ENCODE results near the gene OXGR1. TPM values are rescaled to one million over a fixed set of nuclear protein-coding genes. Genes with fewer than 3 reads are reported as not detected.
A peak's percentile ranks its signal among the peaks of the same experiment; 100 is the strongest.
"Not testable (repeated sequence)": the region's sequence is repeated elsewhere in the genome, so short reads cannot be mapped to it uniquely, and the experiment has no call there.

OXGR1 gene
- polyA plus RNA-seq, 4 donors, result 3.6 to 4.8 (median 4.3) TPM

- no peak for DNase-seq (ENCODE audit: low read depth in 4 of 4, low spot score in 3 of 4)
Measured at GRCh38 chr13:97008643-97009042, 14.4 kb upstream of the OXGR1 start.

GRCh38 chr13:97005625-97006262, 11.5 kb upstream of the OXGR1 start:
- DNase-seq (ENCODE audit: low read depth in 4 of 4, low spot score in 3 of 4), result no peak

GRCh38 chr13:97004886-97005285, 10.6 kb upstream of the OXGR1 start:
- no peak for DNase-seq (ENCODE audit: low read depth in 4 of 4, low spot score in 3 of 4)

GRCh38 chr13:97004096-97004876, 10.0 kb upstream of the OXGR1 start:
- DNase-seq (ENCODE audit: low read depth in 4 of 4, low spot score in 3 of 4), result no peak

GRCh38 chr13:97003071-97003470, 8.8 kb upstream of the OXGR1 start:
- DNase-seq (ENCODE audit: low read depth in 4 of 4, low spot score in 3 of 4), result no peak

- no peak for DNase-seq (ENCODE audit: low read depth in 4 of 4, low spot score in 3 of 4)
Measured at GRCh38 chr13:97002581-97002980, 8.3 kb upstream of the OXGR1 start.

GRCh38 chr13:97001636-97002035, 7.4 kb upstream of the OXGR1 start:
- DNase-seq (ENCODE audit: low read depth in 4 of 4, low spot score in 3 of 4), result no peak

- no peak for DNase-seq (ENCODE audit: low read depth in 4 of 4, low spot score in 3 of 4)
Measured at GRCh38 chr13:97000295-97000925, 6.1 kb upstream of the OXGR1 start.

GRCh38 chr13:96999091-96999490, 4.8 kb upstream of the OXGR1 start:
- DNase-seq (ENCODE audit: low read depth in 4 of 4, low spot score in 3 of 4), result no peak

GRCh38 chr13:96998051-96998450, 3.8 kb upstream of the OXGR1 start:
- no peak for DNase-seq (ENCODE audit: low read depth in 4 of 4, low spot score in 3 of 4)

- DNase-seq (ENCODE audit: low read depth in 4 of 4, low spot score in 3 of 4), result no peak
Measured at GRCh38 chr13:96996886-96997285, 2.6 kb upstream of the OXGR1 start.

- no peak for DNase-seq (ENCODE audit: low read depth in 4 of 4, low spot score in 3 of 4)
Measured at GRCh38 chr13:96996107-96996506, 1.8 kb upstream of the OXGR1 start.

GRCh38 chr13:96994858-96995243, 575 bp upstream of the OXGR1 start:
- peak in 1 of 4 donors; percentile 15 for DNase-seq (ENCODE audit: low read depth in 4 of 4, low spot score in 3 of 4)

- DNase-seq (ENCODE audit: low read depth in 4 of 4, low spot score in 3 of 4), result peak in 1 of 4 donors; percentile 18
Measured at GRCh38 chr13:96993634-96994016, 651 bp downstream of the OXGR1 start.

- no peak for DNase-seq (ENCODE audit: low read depth in 4 of 4, low spot score in 3 of 4)
Measured at GRCh38 chr13:96992633-96993032, 1.6 kb downstream of the OXGR1 start.

- no peak for DNase-seq (ENCODE audit: low read depth in 4 of 4, low spot score in 3 of 4)
Measured at GRCh38 chr13:96991072-96991471, 3.2 kb downstream of the OXGR1 start.

- DNase-seq (ENCODE audit: low read depth in 4 of 4, low spot score in 3 of 4), result no peak
Measured at GRCh38 chr13:96988441-96988840, 5.8 kb downstream of the OXGR1 start.

GRCh38 chr13:96984051-96984508, 10.2 kb downstream of the OXGR1 start:
- peak in 3 of 4 donors; percentile 28 to 49 (median 38) for DNase-seq (ENCODE audit: low read depth in 4 of 4, low spot score in 3 of 4)

- DNase-seq (ENCODE audit: low read depth in 4 of 4, low spot score in 3 of 4), result no peak
Measured at GRCh38 chr13:96982672-96983071, 11.6 kb downstream of the OXGR1 start.

- DNase-seq (ENCODE audit: low read depth in 4 of 4, low spot score in 3 of 4), result not testable (repeated sequence)
Measured at GRCh38 chr13:96979861-96980260, 14.4 kb downstream of the OXGR1 start.

GRCh38 chr13:96968027-96968426, 26.2 kb downstream of the OXGR1 start:
- DNase-seq (ENCODE audit: low read depth in 4 of 4, low spot score in 3 of 4), result no peak
